ENCODE results near the gene DENND1A.

The DENND1A gene

DNA sequence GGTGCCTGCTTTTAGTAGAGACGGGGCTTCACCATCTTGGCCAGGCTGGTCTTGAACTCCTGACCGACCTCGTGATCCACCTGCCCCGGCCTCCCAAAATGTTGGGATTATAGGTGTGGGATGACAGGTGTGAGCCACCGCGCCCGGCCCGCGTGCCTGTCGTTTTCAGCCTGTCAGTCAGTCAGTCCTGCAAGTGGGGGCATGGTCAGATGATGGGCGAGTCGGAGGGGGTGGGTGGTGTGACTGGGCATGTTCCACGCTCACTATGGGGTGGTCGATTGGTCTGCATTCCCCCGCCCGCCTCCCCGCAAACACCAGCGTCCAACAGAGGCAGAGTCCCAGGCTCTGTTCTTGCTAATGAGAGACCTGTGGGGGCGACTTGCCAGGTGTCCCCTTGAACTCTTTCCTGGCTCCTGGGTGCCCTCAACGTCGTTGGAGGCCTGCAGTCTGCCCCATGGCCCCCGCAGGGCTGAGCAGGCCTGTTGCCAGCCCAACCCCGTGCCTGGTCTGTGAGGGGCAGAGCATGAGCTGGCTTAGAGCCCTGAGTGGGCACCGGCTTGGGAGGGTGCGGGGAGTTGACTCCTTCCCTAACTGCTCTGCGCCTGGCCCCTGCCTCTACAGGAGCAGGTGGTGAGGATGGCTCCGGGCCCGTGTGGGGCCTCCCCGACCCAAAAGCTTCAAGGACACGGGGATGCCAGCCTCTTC lies 550.8 kb downstream of the DENND1A start:
- H3K4me3 ChIP-seq (ENCODE audit: low read length): no peak overlapping the region
- no peak for DNase-seq (ENCODE audit: low read depth)
- TF ChIP-seq CTCF (IDR thresholded peaks at IDR 0.05; ENCODE audit: insufficient read depth, low read depth, low read length, missing control alignments): no peak

DNA sequence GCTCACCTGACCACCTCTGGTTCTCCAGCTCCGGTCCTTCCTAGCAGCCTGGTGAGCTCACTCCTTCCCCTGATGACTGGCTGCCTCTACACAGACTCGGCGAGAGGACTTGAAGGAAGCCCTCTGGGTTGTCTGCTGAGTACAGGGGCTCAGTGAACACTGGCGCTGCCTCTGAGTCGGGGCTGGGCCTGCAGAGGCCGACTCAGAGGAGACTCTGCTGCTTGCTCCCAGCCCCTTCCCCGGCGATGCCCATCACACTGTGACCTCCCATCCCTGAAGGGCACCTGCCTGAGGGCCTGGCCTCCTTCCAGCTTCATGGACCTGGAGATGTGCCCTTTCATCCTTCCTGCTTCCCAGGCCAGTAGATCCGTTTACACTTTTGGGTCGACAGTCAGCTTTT lies 551.9 kb downstream of the DENND1A start:
- H3K4me3 ChIP-seq (ENCODE audit: low read length): no peak overlapping the region
- DNase-seq (ENCODE audit: low read depth): no peak
- TF ChIP-seq CTCF (IDR thresholded peaks at IDR 0.05; ENCODE audit: insufficient read depth, low read depth, low read length, missing control alignments): no peak

- no peak for TF ChIP-seq CTCF (IDR thresholded peaks at IDR 0.05; ENCODE audit: insufficient read depth, low read depth, low read length, missing control alignments)
- peak; percentile 27 for DNase-seq (ENCODE audit: low read depth)
- H3K4me3 ChIP-seq (ENCODE audit: low read length): no peak overlapping the region
Observed at GRCh38 chr9:123377211-123377971, 552.5 kb downstream of the DENND1A start.

GRCh38 chr9:123376218-123377071 lies 553.5 kb downstream of the DENND1A start:
- no peak for DNase-seq (ENCODE audit: low read depth)
- TF ChIP-seq CTCF (IDR thresholded peaks at IDR 0.05; ENCODE audit: insufficient read depth, low read depth, low read length, missing control alignments): no peak
- H3K4me3 ChIP-seq (ENCODE audit: low read length): no peak overlapping the region

DNA sequence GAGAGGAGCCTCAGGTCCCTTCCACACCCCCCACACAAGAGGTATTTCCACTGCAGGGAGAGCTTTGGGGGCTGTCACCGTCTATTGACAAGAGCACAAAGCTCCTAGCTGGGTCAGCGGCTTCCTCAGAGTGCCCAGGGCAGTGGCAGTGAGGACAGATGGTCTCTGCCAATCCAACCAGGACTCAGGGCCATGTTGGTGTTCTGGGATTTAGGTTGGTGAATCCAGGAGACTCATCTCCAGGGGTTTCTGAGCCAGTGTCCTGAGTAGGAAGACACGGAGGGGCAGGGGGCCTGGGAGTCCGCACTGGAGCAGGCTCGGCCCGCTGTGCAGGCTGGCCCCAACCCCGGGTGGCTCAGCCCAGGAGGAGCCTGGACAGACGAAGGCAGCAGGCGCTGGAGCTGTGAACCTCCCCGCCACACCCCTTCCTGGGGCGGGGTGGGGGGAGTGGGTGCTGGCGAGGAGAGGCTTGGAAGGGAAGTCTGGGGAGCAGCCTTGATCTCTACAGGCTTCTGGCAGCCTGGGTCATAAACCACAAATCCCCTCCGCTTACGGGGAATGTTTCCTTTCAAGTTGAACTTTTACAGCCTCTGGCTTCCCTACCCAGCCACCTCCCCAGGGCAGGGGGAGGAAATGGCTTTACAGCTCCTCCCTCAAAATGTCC lies 554.3 kb downstream of the DENND1A start:
- H3K4me3 ChIP-seq (ENCODE audit: low read length): no peak overlapping the region
- no peak for TF ChIP-seq CTCF (IDR thresholded peaks at IDR 0.05; ENCODE audit: insufficient read depth, low read depth, low read length, missing control alignments)
- no peak for DNase-seq (ENCODE audit: low read depth)

- DNase-seq (ENCODE audit: low read depth): no peak
- no peak overlapping the region for H3K4me3 ChIP-seq (ENCODE audit: low read length)
- TF ChIP-seq CTCF (IDR thresholded peaks at IDR 0.05; ENCODE audit: insufficient read depth, low read depth, low read length, missing control alignments): no peak
Observed at GRCh38 chr9:123373946-123374345, 556.0 kb downstream of the DENND1A start.
